Dedifferentiated amniotic fluid mesenchymal stem cell (primary cell): Measurements from ENCODE around the gene ZFP36L1.

ENCODE experiments used
- DNase-seq: peaks from one replicate; pipeline ENCODE4 v3.0.0-alpha.2; 2016; ENCODE audit errors: extremely low spot score

ZFP36L1 gene

DNA sequence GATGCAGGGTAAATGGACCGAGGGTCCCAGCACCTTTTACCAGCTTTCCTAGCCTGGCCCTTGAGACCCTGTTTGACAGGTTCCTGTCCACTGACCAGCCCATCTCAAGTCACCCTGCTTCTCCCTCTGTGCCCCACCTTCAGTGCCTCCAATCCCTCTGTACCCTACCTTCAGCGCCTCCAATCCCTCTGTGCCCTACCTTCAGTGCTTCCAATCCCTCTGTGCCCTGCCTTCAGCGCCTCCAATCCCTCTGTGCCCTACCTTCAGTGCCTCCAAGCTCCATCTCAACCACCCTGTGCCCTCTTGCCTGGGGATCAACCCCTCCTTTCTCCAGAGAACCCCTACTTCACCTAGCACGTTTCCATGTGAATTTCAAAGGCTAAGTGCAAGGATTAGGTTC is 54.3 kb downstream of the ZFP36L1 start:
- DNase-seq, result no peak
